HG03442 (cell line): ENCODE results near the gene AGER.

Experiments used
- ATAC-seq: cut with Tn5 transposase; IDR thresholded peaks from one replicate; pipeline ENCODE4 v1.9.1; 2021; ENCODE audit warnings: mild to moderate bottlenecking, moderate library complexity; ENCODE audit not compliant: unreplicated experiment

The AGER gene

DNA sequence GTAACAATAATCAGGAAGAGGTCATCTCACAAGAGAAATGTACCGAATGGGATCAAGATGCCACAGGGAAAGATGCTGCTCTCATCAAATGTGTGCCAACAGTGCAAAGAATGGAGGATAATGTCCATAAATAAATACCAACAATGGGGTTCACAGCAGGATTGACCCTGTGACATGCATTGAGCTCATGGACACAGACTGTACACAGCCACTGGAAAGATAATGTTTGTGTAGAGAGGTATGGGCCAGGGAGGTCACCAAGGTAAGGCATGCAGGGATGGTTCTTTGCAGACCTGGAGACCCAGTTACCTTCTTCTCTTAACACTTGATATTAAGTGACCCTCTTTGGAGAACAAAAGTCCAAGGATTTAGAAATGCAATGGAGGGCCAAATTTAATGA lies 9.6 kb downstream of the AGER start:
- ATAC-seq = no peak

DNA sequence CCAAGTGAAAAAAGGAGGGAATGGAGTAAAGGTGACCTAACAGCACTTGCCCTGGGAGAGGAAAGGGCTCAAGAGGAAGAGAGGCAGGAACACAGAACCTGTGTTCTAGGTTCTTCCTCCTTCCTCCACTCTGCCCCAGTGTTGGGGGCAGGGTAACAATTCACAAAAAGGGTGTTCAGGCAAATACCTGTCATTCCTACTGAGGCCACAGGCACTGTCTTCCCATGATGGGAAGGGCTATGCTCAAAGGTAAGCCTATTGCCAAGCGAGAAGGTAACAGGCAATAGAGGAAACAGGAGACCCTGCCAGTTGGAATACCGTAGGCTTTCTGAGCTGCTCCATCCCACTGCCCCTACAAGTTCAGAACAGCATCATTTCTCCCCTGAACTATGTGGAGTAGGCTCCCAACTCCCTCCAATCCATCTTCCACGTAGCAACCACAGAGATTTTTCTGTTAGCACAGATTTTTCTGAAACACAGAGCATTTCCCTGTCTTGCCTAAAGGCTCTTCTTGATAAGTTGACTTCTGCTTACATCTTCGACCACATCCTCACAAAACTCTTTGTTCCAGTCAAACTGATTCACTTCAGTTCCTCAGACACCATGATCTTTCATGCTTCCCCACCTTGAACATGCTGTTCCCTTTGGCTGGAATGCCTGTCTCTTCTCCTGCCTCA lies 10.9 kb downstream of the AGER start:
- no peak for ATAC-seq

- no peak for ATAC-seq
These were observed 12.8 kb downstream of the AGER start for GRCh38 chr6:32171234-32171633.

DNA sequence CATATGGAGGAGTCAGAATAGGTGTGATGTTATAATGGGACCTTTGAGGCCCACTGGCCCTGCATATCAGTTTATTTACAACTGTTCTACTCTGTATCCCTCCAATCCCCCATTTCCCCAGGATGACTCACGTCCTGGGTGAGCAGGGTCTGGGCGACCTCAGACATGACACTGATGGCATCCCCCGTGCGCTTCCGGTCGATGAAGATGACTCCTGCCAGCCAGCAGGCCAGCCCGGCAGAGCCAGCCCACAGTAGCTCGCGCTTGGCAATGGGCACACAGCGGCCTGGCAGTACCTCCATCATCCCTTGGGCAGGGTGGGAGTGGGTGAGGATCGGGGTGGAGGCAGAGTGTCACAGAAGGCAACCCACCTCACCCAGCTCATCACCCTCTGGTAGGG lies 13.8 kb downstream of the AGER start:
- ATAC-seq = no peak

DNA sequence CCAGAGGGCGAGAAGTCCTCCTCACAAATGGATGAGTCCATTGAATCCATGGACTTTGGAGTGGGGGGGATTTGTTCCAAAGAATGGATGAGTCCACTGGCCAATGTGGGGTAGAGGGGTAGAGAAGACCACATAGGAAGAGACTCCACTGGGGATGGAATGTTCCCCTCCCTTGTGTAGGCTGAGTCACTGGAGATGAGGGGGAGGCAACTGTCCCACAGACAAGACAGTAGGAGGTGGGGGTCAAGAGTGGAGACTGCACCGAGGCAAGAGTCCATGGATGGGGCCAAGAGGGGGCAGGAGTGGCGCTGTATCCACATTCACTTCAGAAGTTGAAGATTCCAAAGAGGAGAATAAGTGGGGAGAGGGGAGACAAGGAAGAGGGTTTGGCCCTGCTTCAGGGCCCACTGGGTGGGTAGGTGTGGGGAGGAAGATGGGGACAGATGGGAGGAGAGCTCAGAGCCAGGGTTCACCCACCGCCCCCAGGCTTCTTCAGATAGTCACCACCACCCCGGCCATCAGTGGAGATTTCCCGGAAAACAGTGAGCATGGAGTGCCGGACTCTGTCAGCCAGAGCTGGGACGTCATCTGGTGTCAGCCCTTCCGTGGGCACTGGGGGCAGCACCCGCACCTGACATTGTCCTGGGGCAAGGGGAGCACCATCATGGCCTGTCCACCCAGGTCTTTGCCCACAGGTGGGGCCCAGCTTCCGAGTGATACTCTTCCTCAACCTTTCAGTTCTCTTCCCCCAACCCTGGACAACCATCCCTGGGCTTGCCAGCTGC lies 15.1 kb downstream of the AGER start:
- no peak for ATAC-seq

DNA sequence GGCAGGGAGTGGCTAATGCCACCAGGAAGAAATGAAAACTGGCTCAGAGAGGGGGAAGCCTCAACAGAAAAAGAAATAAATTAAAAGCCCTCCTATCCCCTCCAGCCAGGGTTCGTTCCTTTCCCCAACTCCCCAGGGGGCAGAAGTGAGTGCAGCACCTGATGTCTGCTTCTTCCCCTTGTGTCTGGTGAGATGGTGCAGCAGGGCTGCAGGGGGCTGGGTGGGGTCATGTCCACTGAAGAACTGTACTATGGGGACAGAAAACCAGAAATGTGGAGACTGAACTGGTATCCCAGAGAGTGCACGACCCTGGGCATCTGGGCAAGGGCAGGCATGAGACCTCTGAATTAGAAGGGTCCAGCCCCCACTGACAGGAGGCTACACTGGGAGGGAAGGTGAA lies 15.7 kb downstream of the AGER start:
- no peak for ATAC-seq

DNA sequence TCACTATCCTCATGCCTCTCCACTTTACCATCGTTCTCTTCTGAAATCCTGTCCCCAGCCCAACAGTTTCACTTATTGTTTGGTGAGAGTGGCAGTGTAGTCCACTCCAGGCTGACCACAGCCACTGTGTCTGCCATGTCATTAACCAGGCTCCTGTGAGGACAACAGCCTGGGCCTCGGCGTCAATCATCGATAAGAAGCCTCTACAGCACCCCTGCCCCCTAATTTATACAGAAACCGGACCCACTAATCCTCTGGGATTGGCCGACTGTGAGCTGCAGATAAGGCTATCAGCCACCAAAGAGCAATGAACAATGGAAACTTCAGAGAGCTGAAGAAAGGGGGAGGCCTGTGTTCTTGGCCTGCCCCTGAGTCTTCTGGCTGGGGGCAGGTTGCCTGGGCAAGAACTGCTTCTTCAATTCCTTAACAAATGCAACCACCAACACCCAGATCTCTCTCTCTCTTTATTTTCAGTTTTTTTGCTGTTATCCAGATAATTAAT lies 16.2 kb downstream of the AGER start:
- no peak for ATAC-seq

GRCh38 chr6:32167154-32167760 lies 16.8 kb downstream of the AGER start:
- ATAC-seq = no peak

DNA sequence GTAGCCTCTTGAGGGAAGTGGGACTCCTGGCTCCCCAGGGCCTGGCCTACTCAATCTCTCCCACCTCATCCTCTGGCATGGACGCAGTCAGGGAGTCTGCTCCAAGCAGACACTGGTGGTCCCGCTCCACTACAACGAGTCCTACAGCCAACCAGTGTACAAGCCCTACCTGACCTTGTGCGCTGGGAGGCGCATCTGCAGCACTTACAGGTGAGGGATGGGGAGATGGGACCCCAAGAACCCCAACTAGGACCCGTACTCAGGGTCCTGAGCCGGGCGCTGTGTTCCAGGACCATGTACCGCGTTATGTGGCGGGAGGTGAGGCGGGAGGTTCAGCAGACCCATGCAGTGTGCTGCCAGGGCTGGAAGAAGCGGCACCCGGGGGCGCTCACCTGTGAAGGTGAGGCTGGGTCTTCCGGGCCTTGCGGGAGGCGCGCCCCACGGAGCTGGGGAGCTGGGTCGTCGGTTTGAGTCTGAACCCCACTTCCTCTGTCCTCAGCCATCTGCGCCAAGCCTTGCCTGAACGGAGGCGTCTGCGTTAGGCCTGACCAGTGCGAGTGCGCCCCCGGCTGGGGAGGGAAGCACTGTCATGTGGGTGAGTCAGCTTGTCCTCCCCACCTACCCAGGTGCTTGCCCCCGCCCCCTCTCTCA lies 17.5 kb downstream of the AGER start:
- ATAC-seq = no peak

DNA sequence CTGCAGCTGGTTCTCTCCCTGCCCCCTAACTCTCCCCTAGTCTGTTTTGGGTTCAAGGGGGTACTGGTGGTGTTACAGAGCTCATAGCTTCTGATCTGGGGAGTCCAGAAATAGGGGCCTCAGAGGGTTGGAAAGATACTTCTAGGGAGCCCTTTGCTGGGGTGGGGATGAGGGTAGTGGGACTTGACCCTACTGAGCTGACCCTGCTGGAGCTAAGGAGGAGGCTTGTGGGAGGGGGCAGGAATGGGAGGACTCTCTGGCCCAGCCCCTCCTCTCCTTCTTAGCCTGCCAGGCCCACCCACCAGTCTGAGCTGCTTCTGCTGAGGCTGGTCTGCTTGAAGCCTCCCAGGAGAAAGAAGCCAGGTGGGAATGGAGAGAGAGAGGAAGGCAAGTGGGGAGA lies 19.8 kb downstream of the AGER start, which contains the start of gene EGFL8:
EGFL8 (plus strand) TSS at position 301 of the 400 bp plus-strand sequence. CDS start 1,571 bp downstream, outside the sequence.
- no peak for ATAC-seq

- no peak for ATAC-seq
These were observed 20.3 kb downstream of the AGER start for GRCh38 chr6:32163559-32164258.

- ATAC-seq = no peak
These were observed 26.0 kb downstream of the AGER start for GRCh38 chr6:32158052-32158451.

GRCh38 chr6:32156891-32157290 lies 27.2 kb downstream of the AGER start:
- ATAC-seq = no peak

- ATAC-seq = no peak
These were observed 29.4 kb downstream of the AGER start for GRCh38 chr6:32154514-32155161.

GRCh38 chr6:32153564-32154513 lies 30.2 kb downstream of the AGER start, which contains the start of gene PPT2:
TSS of gene PPT2 (plus strand) at chr6:32154141. CDS start at chr6:32154595, 454 bp downstream.
- ATAC-seq = no peak

- ATAC-seq = no peak
These were observed 31.1 kb downstream of the AGER start for GRCh38 chr6:32152769-32153563.

DNA sequence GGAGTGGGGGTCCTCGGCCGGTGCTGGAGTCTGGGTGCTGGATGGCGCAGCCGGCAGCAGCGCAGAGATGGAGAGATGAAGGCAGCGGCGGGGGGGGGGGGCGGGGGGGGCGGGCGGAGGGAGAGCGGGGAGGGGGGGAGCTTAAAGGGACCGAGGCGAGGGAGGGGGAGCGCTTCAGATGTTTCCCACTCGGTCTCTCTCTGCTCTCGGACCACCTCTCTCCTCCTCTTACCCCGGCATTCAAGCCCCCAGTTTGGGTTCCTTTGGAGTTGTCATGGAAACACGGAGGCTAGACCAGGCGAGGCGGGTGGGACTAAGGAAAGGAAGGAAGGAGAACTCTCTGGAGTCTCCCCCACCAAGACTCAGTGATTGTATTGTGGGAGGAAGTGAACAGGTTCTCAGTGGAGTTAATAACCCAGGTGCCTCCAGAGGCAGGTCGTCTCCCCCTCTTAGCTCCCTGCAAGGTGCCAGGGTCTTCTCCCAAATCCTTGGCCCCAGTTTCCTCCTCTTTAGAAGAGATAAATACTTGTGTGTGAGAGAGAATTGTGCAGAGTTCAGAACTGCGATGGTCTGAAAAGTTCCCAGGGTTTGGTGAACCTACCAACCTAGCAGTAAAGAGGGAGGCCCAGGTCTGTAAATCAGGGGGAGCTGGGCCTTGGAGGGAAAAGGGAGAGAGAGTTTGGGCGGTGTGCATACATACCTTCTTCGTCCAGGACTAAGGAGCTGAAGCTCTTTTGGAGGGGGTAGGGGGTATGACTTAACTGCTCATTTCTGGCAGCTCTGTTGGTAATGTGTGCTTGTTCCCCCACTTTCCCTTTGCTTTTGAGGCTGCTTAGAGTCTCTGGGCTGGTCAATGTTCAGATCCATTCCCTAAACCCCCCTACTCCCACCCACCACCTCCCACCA lies 31.9 kb downstream of the AGER start, which contains the start of gene PRRT1:
PRRT1 (minus strand) TSS at position 77 of the 906 bp plus-strand sequence. CDS start 112 bp downstream, outside the sequence.
- ATAC-seq = no peak
